Suprapubic skin (tissue), 3 donors: ENCODE results near the gene APOO.

Experiments
- CTCF ChIP-seq, 2 donors: fragments of 200-600 bp in 1 of 2; fragments of 450-650 bp in 1 of 2; sonication (generic) in 1 of 2; IDR thresholded peaks; one replicate each; pipeline ENCODE4 v1.5.1; 2016 to 2019; ENCODE audit warnings: antibody characterized with exemption in 2 of 2, mild to moderate bottlenecking in 1 of 2, moderate library complexity in 1 of 2
- POLR2AphosphoS5 ChIP-seq, 3 donors: sonication (generic); formaldehyde crosslinking; IDR thresholded peaks; one replicate each; pipeline ENCODE4 v1.6.1; 2017; ENCODE audit warnings: antibody characterized with exemption in 3 of 3

DNA sequence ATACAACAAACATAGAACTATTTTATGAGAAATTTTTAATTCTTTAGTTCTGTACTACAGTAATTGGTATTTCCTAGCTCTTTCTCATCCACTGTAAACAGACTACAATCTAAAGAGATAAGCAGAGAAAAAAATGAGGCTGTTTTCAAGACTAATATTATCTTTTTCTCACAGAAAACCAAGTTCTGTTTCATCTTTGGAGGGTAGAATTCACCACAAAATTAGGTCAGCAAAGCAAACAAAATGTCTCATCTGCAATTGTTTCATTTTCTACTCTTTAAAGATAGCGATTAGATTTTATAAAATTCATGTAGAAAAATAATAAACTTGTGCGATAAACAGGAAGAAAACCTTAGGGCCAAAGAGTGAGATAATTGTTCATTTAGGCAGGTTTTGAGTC lies 10.8 kb downstream of the APOO start:
- no peak for TF ChIP-seq CTCF (IDR thresholded peaks at IDR 0.05)
- TF ChIP-seq POLR2AphosphoS5 (IDR thresholded peaks at IDR 0.05), result no peak
